GM20000 (cell line): Measurements from ENCODE around the gene FAM114A1.

Source experiments
- DNase-seq: peaks from one replicate; pipeline ENCODE4 v3.0.0; 2012; ENCODE audit warnings: low spot score
- TF ChIP-seq, protein P1 (sequence below): IDR thresholded peaks from 2 replicates; pipeline ENCODE4 v1.5.1; 2012; ENCODE audit warnings: mild to moderate bottlenecking, control low read depth; ENCODE audit errors: extremely low read depth, missing control alignments

The FAM114A1 gene

GRCh38 chr4:38917481-38918025 lies 49.9 kb downstream of the FAM114A1 start:
- TF ChIP-seq, protein P1, sequence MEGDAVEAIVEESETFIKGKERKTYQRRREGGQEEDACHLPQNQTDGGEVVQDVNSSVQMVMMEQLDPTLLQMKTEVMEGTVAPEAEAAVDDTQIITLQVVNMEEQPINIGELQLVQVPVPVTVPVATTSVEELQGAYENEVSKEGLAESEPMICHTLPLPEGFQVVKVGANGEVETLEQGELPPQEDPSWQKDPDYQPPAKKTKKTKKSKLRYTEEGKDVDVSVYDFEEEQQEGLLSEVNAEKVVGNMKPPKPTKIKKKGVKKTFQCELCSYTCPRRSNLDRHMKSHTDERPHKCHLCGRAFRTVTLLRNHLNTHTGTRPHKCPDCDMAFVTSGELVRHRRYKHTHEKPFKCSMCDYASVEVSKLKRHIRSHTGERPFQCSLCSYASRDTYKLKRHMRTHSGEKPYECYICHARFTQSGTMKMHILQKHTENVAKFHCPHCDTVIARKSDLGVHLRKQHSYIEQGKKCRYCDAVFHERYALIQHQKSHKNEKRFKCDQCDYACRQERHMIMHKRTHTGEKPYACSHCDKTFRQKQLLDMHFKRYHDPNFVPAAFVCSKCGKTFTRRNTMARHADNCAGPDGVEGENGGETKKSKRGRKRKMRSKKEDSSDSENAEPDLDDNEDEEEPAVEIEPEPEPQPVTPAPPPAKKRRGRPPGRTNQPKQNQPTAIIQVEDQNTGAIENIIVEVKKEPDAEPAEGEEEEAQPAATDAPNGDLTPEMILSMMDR: no peak
- DNase-seq: no peak

GRCh38 chr4:38919494-38919893 lies 51.9 kb downstream of the FAM114A1 start:
- TF ChIP-seq, protein P1: no peak
- DNase-seq: no peak

DNA sequence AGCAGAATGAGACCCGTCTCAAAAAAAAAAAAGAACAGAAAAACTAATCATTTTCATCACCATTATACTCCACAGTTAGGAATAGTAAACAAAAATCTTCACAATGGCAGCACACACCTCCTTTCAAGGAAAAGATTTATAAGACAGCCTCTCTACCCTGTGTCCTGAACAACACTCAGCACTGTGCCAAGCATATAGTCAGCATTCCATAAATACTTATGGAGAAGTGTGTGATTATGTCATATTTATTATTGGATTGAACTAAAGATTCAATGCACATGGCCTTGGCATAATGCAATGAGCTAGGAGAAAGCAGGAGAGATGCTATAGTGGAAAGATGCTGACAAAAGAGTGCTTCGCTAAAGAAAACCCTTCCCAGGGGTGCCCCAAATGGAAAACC lies 52.6 kb downstream of the FAM114A1 start:
- TF ChIP-seq, protein P1: no peak
- DNase-seq: no peak

DNA sequence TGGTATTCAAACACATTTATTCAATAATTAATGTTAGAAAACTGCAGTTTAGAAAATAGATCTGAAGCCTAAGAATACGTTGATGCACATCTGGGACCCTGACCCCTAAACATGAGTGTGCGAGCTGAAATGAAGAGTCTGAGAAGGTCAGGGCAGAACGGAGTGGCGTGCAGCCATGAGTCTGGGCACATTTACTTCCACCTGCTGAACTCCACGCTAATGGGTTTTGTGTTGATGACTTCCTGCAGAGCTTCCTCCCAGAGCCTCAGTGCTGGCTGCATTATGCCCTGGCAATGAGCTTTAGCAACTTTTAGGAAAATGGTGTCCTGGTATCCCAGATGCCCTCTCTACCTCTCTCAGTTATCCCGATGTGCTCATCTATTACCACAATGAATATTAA lies 53.1 kb downstream of the FAM114A1 start:
- TF ChIP-seq, protein P1: no peak
- no peak for DNase-seq

GRCh38 chr4:38921151-38921550 lies 53.5 kb downstream of the FAM114A1 start:
- DNase-seq: no peak

GRCh38 chr4:38923746-38924145 lies 56.1 kb downstream of the FAM114A1 start:
- DNase-seq: no peak
- TF ChIP-seq, protein P1: no peak

More at GRCh38 chr4:38921151-38921550, 53.5 kb downstream of the FAM114A1 start:
- TF ChIP-seq, protein P1: no peak

- DNase-seq: no peak
- TF ChIP-seq, protein P1: no peak
Measured at GRCh38 chr4:38924353-38924752, 56.7 kb downstream of the FAM114A1 start.
